Omental fat pad (tissue), 4 donors: ENCODE measurements around the gene ETDC. TPM values are rescaled to one million over a fixed set of nuclear protein-coding genes. Genes with fewer than 3 reads are reported as not detected.

Source experiments
- ATAC-seq: fragments of 150-250 bp; one replicate; pipeline ENCODE4 v1.9.1; 2016; ENCODE audit warnings: mild to moderate bottlenecking, moderate library complexity; ENCODE audit not compliant: low FRiP score
- DNase-seq: peaks from one replicate; pipeline ENCODE4 v3.0.0-alpha.2; 2019; ENCODE audit warnings: low spot score
- total RNA-seq, 4 donors: library from RNA; depleted of rRNA; stranded (reverse); fragments of >200 nt; gene quantifications; one replicate each; pipeline ENCODE4 v1.1.0, GENCODE V29; 2016
- TF ChIP-seq, protein P1 (sequence below), 3 donors: fragments of 450-650 bp; IDR thresholded peaks; one replicate each; pipeline ENCODE4 v1.5.1; 2016 to 2017; ENCODE audit warnings: antibody characterized with exemption in 3 of 3, mild to moderate bottlenecking in 3 of 3, moderate library complexity in 2 of 3

ETDC gene
- total RNA-seq, 4 donors from 2014 or later, result not detected

DNA sequence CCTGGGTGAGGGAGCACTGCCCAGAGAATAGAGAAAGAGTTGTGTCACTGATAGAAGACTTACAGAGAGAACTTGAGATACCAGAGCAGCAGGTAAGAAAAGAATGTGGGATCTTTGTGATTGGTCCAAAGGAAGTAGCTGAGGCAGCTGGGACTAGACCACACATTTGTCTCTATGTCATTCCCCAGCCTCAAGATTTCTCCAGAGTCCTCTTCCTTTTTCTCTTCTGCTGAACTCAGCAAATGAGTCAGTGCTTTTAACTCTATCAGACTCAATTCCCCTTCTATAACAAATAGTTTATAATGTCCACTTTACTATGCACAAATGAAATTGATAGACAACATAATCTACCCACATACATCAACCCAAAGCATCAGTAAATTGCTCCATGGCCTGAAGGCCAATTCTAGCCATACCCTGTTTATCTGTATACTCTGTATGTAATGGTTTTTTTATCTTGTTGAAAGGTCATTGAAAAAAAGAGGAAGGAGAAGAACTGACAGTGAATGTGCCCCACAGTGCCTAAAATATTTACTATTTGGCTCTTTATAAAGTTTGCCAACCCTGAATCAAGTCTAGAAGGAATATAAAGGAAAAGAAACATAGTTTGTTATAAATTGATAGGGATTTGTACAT lies 38.2 kb downstream of the ETDC start:
- DNase-seq (no peak), ATAC-seq (no peak)
- TF ChIP-seq, protein P1, sequence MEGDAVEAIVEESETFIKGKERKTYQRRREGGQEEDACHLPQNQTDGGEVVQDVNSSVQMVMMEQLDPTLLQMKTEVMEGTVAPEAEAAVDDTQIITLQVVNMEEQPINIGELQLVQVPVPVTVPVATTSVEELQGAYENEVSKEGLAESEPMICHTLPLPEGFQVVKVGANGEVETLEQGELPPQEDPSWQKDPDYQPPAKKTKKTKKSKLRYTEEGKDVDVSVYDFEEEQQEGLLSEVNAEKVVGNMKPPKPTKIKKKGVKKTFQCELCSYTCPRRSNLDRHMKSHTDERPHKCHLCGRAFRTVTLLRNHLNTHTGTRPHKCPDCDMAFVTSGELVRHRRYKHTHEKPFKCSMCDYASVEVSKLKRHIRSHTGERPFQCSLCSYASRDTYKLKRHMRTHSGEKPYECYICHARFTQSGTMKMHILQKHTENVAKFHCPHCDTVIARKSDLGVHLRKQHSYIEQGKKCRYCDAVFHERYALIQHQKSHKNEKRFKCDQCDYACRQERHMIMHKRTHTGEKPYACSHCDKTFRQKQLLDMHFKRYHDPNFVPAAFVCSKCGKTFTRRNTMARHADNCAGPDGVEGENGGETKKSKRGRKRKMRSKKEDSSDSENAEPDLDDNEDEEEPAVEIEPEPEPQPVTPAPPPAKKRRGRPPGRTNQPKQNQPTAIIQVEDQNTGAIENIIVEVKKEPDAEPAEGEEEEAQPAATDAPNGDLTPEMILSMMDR (IDR thresholded peaks at IDR 0.05), result no peak

- ATAC-seq (no peak), DNase-seq (no peak)
- TF ChIP-seq, protein P1 (IDR thresholded peaks at IDR 0.05), result no peak
Measured at GRCh38 chrX:135354288-135354687, 45.0 kb downstream of the ETDC start.

Other genes with a start within 250 kb of the ETDC start
- 1 to 10 TPM in 2 of 4 donors, under 1 TPM in 2; 0.56 to 2.1 (median 1.2) TPM for gene SMIM10L2B, start 210.8 kb upstream of the ETDC start, total RNA-seq
- not detected for gene ETDB, start 189.0 kb upstream of the ETDC start, total RNA-seq
- gene CT55, start 138.1 kb upstream of the ETDC start, total RNA-seq, result not detected
- gene ETDA, start 57.4 kb upstream of the ETDC start, total RNA-seq, result not detected
- gene ZNF75D, start 34.6 kb downstream of the ETDC start, total RNA-seq, result 10 to 100 TPM in 1 of 4 donors, 1 to 10 TPM in 3; 5.1 to 15.8 (median 6.4) TPM
- gene ZNF449, start 35.3 kb downstream of the ETDC start, total RNA-seq, result 10 to 100 TPM in 2 of 4 donors, 1 to 10 TPM in 2; 4.1 to 15.0 (median 8.6) TPM
- under 1 TPM; 0.24 to 0.79 (median 0.42) TPM for gene SMIM10L2A, start 112.5 kb downstream of the ETDC start, total RNA-seq
- gene INTS6L, start 211.2 kb downstream of the ETDC start, total RNA-seq, result 1 to 10 TPM; 5.1 to 9.7 (median 7.7) TPM